HG03108 (cell line): ENCODE measurements around the gene MCC.

Experiments
- ATAC-seq: cut with Tn5 transposase; IDR thresholded peaks from one replicate; pipeline ENCODE4 v1.9.1; 2021; ENCODE audit warnings: moderate library complexity; ENCODE audit not compliant: unreplicated experiment

MCC gene

GRCh38 chr5:113017881-113018635 lies 470.2 kb downstream of the MCC start:
- no peak for ATAC-seq

GRCh38 chr5:113005454-113005853 lies 482.8 kb downstream of the MCC start:
- ATAC-seq, result no peak

- ATAC-seq, result no peak
These were observed 484.5 kb downstream of the MCC start for GRCh38 chr5:113003763-113004162.

GRCh38 chr5:113002423-113002822 lies 485.8 kb downstream of the MCC start:
- ATAC-seq, result no peak

- no peak for ATAC-seq
These were observed 487.8 kb downstream of the MCC start for GRCh38 chr5:113000466-113000865.

- no peak for ATAC-seq
These were observed 490.0 kb downstream of the MCC start for GRCh38 chr5:112998296-112998695.

GRCh38 chr5:112996830-112997374 lies 491.4 kb downstream of the MCC start:
- no peak for ATAC-seq

GRCh38 chr5:112995764-112996618 lies 492.3 kb downstream of the MCC start:
- ATAC-seq, result peak; percentile 83

- no peak for ATAC-seq
These were observed 502.0 kb downstream of the MCC start for GRCh38 chr5:112986224-112986623.

GRCh38 chr5:112983363-112983762 lies 504.9 kb downstream of the MCC start:
- no peak for ATAC-seq

GRCh38 chr5:112979723-112980122 lies 508.5 kb downstream of the MCC start:
- no peak for ATAC-seq

- ATAC-seq, result no peak
These were observed 509.4 kb downstream of the MCC start for GRCh38 chr5:112978836-112979235.

- ATAC-seq, result no peak
These were observed 510.8 kb downstream of the MCC start for GRCh38 chr5:112977440-112977861.

GRCh38 chr5:112976432-112977309 lies 511.6 kb downstream of the MCC start, which contains the start of gene DCP2:
DCP2 (plus strand) TSS chr5:112976798; CDS start chr5:112976934, 136 bp downstream.
- peak; percentile 98 for ATAC-seq

- ATAC-seq, result no peak
These were observed 512.4 kb downstream of the MCC start for GRCh38 chr5:112975721-112976431.

- ATAC-seq, result no peak
These were observed 513.4 kb downstream of the MCC start for GRCh38 chr5:112974901-112975300.

GRCh38 chr5:112973904-112974303 lies 514.3 kb downstream of the MCC start:
- ATAC-seq, result no peak

GRCh38 chr5:112973036-112973435 lies 515.2 kb downstream of the MCC start:
- no peak for ATAC-seq
